Activated CD4-positive, alpha-beta T cell treated with anti-CD3 and anti-CD28 coated beads, Interleukin-10, Interleukin-2, amounts not matched to agents 100 ng/mL and 50 ng/mL, durations not matched to agents 16 hours and 8 hours (primary cell): Measurements from ENCODE around the gene LUZP2.

Experiments used
- DNase-seq: peaks from one replicate; pipeline ENCODE4 v3.0.0-alpha.2; 2020

Gene LUZP2

GRCh38 chr11:24496736-24497725, at the start of gene LUZP2:
Gene LUZP2, plus strand, starts transcription at chr11:24497053.
- no peak for DNase-seq

GRCh38 chr11:24453129-24453718, 43.6 kb upstream of the LUZP2 start:
- no peak for DNase-seq

- DNase-seq: no peak
Observed at GRCh38 chr11:24457985-24458384, 38.9 kb upstream of the LUZP2 start.

GRCh38 chr11:24470431-24470830, 26.4 kb upstream of the LUZP2 start:
- no peak for DNase-seq

GRCh38 chr11:24471084-24471483, 25.8 kb upstream of the LUZP2 start:
- no peak for DNase-seq

- DNase-seq: no peak
Observed at GRCh38 chr11:24478718-24479117, 18.1 kb upstream of the LUZP2 start.

GRCh38 chr11:24489477-24489876, 7.4 kb upstream of the LUZP2 start:
- no peak for DNase-seq

GRCh38 chr11:24496386-24496735, 492 bp upstream of the LUZP2 start:
- no peak for DNase-seq

GRCh38 chr11:24497831-24498230, 978 bp downstream of the LUZP2 start:
- no peak for DNase-seq

GRCh38 chr11:24502425-24502824, 5.6 kb downstream of the LUZP2 start:
- DNase-seq: no peak

- no peak for DNase-seq
Observed at GRCh38 chr11:24509114-24509513, 12.3 kb downstream of the LUZP2 start.

GRCh38 chr11:24511511-24511910, 14.7 kb downstream of the LUZP2 start:
- no peak for DNase-seq

- no peak for DNase-seq
Observed at GRCh38 chr11:24513479-24514218, 16.8 kb downstream of the LUZP2 start.

- DNase-seq: no peak
Observed at GRCh38 chr11:24514219-24514594, 17.4 kb downstream of the LUZP2 start.

GRCh38 chr11:24515632-24516031, 18.8 kb downstream of the LUZP2 start:
- no peak for DNase-seq

GRCh38 chr11:24516638-24517037, 19.8 kb downstream of the LUZP2 start:
- DNase-seq: no peak

GRCh38 chr11:24521601-24522000, 24.7 kb downstream of the LUZP2 start:
- no peak for DNase-seq

- DNase-seq: no peak
Observed at GRCh38 chr11:24524156-24524555, 27.3 kb downstream of the LUZP2 start.

GRCh38 chr11:24531528-24531927, 34.7 kb downstream of the LUZP2 start:
- no peak for DNase-seq

- no peak for DNase-seq
Observed at GRCh38 chr11:24543771-24544170, 46.9 kb downstream of the LUZP2 start.

- no peak for DNase-seq
Observed at GRCh38 chr11:24556693-24557092, 59.8 kb downstream of the LUZP2 start.

GRCh38 chr11:24559315-24559714, 62.5 kb downstream of the LUZP2 start:
- DNase-seq: no peak

- DNase-seq: no peak
Observed at GRCh38 chr11:24560324-24560723, 63.5 kb downstream of the LUZP2 start.

- no peak for DNase-seq
Observed at GRCh38 chr11:24567380-24567779, 70.5 kb downstream of the LUZP2 start.
